ENCODE data around the gene SEZ6L. TPM values are rescaled to one million over a fixed set of nuclear protein-coding genes. Genes with fewer than 3 reads are reported as not detected.

SEZ6L gene
- 0.53 TPM for total RNA-seq

DNA sequence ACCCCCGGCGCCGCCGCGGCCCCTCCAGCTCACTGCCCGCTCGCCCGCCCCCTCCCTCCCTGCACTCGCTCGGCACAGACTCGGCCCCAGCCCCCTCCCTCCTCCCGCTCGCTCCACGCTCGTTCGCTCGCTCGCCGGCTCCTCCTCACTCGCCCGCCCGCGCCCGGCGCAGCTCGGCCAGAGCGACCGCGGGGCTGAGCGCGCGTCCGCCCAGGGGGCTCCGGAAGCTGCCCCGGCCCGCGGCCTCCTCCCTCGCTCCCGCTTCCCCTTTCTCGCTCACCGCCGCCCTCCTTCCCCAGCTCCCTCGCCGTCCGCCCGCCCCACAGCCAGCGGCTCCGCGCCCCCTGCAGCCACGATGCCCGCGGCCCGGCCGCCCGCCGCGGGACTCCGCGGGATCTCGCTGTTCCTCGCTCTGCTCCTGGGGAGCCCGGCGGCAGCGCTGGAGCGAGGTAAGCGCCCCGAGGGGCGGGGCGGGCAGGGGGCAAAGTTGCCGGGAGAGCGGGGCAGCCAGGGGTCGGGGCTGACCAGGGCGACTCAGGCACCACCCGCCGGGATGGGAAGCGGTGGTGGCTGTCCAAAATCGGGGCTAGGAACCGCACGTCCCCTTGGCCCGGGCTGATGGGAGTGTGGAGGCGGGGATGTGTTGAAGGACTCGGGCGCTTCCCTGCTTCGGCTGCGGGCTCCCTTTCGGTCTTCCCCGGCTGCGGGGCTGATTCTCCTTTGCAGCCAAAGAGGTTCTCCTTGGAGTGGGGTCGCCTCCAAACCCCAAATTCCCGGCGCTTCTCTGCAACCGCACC lies at the start of gene SEZ6L:
Gene SEZ6L, plus strand, starts transcription at position 148 of the 797 bp plus-strand sequence. Its CDS starts 208 bp downstream, at position 356.

DNA sequence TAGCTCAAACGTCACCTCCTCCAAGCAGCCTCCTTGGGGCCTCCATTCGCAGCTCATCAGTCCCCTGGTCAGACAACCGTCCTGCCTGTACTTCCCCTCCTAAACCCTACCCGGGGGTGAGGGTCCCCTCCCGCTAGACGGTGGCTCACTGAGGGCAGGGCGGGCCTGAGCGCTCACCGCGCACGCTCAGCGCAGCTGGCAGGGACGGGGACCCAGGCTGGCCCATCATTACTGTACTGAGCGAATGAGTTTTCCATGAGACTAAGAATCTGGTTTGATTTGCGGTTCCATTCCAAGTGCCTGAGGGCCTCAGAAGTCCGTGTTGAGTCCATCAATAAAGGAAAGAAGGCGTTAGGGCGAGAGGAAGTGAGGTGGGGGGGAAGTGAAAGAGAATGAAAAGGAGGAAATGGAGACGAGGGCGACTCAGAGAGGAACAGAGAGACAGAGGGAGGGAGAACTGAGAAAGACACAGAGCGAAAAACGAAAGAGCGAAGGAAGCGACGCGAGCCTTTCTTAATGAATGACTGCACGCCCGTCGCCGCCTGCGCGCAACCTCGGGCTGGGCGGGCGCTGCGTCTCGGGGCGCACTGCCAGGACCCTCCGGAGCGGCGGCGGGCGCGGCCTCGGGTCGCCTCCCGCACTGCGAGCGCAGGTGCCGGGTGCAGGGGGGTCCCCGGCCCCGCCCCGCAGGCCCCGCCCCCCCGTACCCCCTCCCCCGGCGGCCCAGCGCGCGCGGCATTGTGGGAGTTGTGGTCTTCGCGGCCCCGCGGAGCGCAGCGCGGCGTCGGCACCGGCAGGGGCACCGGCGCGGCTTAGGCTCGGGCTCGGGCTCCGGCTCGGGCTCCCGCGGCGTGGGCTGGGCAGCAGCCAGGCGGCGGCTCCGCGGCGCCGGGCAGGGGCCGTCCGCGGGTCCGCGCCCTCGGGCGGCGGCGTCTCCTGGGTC lies 259.5 kb downstream of the SEZ6L start, which contains the start of gene ASPHD2:
Gene ASPHD2, plus strand, starts transcription at position 746 of the 943 bp plus-strand sequence. CDS start 4,356 bp downstream, outside the sequence.

Small RNA genes lying within 50 kb of the gene (small RNA-seq; reads per million reads assigned to genes)
- not detected for gene RNA5SP495 (ENCODE audit: low replicate concordance)

All from metanephros (tissue), 2 donors.